ENCODE data around the gene KIF15. TPM values are rescaled to one million over a fixed set of nuclear protein-coding genes. Genes with fewer than 3 reads are reported as not detected.

Gene KIF15, protein sequence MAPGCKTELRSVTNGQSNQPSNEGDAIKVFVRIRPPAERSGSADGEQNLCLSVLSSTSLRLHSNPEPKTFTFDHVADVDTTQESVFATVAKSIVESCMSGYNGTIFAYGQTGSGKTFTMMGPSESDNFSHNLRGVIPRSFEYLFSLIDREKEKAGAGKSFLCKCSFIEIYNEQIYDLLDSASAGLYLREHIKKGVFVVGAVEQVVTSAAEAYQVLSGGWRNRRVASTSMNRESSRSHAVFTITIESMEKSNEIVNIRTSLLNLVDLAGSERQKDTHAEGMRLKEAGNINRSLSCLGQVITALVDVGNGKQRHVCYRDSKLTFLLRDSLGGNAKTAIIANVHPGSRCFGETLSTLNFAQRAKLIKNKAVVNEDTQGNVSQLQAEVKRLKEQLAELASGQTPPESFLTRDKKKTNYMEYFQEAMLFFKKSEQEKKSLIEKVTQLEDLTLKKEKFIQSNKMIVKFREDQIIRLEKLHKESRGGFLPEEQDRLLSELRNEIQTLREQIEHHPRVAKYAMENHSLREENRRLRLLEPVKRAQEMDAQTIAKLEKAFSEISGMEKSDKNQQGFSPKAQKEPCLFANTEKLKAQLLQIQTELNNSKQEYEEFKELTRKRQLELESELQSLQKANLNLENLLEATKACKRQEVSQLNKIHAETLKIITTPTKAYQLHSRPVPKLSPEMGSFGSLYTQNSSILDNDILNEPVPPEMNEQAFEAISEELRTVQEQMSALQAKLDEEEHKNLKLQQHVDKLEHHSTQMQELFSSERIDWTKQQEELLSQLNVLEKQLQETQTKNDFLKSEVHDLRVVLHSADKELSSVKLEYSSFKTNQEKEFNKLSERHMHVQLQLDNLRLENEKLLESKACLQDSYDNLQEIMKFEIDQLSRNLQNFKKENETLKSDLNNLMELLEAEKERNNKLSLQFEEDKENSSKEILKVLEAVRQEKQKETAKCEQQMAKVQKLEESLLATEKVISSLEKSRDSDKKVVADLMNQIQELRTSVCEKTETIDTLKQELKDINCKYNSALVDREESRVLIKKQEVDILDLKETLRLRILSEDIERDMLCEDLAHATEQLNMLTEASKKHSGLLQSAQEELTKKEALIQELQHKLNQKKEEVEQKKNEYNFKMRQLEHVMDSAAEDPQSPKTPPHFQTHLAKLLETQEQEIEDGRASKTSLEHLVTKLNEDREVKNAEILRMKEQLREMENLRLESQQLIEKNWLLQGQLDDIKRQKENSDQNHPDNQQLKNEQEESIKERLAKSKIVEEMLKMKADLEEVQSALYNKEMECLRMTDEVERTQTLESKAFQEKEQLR (N-terminal part only)
- polyA plus RNA-seq = 1.2 and 5.8 TPM in 2 replicates
- polyA minus RNA-seq = 3.5 and 3.7 TPM in 2 replicates

DNA sequence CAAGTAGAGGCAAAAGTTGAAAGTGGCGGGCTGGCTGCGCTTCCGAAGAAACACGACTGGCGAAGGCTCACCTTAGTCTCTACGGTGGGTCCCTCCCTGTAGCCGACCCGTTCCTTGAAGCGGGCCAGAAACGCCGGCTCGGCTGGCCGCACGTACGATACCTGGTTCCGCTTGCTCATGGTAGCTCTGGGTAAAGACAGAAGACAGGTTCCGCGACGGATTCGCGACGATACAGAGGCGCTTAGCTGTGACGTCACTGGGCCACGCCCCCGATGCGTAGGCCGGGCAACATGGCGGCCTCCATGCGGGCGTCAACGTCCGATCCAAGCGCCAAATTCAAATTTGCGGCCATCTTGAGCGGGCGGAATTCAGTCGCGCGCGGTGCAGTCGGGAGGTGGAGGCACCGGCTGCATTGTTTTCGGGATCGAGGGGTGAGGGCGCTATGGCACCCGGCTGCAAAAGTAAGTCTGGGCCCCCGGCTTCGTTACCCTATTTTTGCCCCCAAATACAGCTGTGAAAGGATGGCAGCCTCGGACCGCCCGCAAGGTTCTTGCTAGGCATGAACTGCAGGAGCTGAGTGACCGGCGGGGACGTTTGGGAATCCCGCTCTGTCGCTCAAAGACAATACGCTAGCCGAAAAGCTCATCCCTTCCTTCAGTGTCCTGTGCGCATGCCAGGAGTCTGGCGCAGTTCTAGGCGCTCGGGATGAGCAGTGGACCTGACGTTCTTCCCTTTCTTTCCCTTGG, at the start of gene KIF15, which contains the start of gene KIAA1143:
Gene KIF15 (plus strand): TSS at position 371 of the 746 bp plus-strand sequence. CDS start 72 bp downstream, at position 443.
Gene KIAA1143 (minus strand): TSS at position 196 of the 746 bp plus-strand sequence. CDS start 17 bp downstream, at position 179.
- peaks cover 21% of the 10 kb centered on the region for H3K79me2 ChIP-seq (replicated peaks; ENCODE audit: insufficient read depth, low read length)
- H2AFZ ChIP-seq (ENCODE audit: low read depth, low read length) = peak within 1 kb of the TSS; percentile 85
- peaks cover 8% of the 10 kb centered on the region for H3K9me3 ChIP-seq (ENCODE audit: low read length)
- peak within 1 kb of the TSS; percentile 69 for H3K27ac ChIP-seq (ENCODE audit: low read length)
- H3K9me2 ChIP-seq (ENCODE audit: insufficient read depth, low read length) = no peaks in the 10 kb centered on the region
- H3K27me3 ChIP-seq (ENCODE audit: insufficient read depth, low read depth, low read length) = no peaks in the 10 kb centered on the region
- H3K36me3 ChIP-seq (ENCODE audit: insufficient read depth, low read length) = peaks cover 16% of the 10 kb centered on the region
- peak within 1 kb of the TSS; percentile 94 for H3K4me2 ChIP-seq (ENCODE audit: low read length)
- peak within 1 kb of the TSS; percentile 78 for H3K4me3 ChIP-seq (ENCODE audit: low read length)
- H4K20me1 ChIP-seq (ENCODE audit: insufficient read depth) = no peaks in the 10 kb centered on the region
- TF ChIP-seq POLR2AphosphoS5 (IDR thresholded peaks at IDR 0.05) = peak; percentile 88
- peak; percentile 70 for TF ChIP-seq EP300 (conservative IDR thresholded peaks at IDR 0.05; ENCODE audit: poor library complexity, severe bottlenecking)
- peak; percentile 100 for TF ChIP-seq MXI1 (conservative IDR thresholded peaks at IDR 0.05; ENCODE audit: poor library complexity, severe bottlenecking)
- no peak for TF ChIP-seq EZH2 (IDR thresholded peaks at IDR 0.05; ENCODE audit: borderline replicate concordance, insufficient read depth, low read length, poor library complexity, severe bottlenecking)
- TF ChIP-seq, protein P1, sequence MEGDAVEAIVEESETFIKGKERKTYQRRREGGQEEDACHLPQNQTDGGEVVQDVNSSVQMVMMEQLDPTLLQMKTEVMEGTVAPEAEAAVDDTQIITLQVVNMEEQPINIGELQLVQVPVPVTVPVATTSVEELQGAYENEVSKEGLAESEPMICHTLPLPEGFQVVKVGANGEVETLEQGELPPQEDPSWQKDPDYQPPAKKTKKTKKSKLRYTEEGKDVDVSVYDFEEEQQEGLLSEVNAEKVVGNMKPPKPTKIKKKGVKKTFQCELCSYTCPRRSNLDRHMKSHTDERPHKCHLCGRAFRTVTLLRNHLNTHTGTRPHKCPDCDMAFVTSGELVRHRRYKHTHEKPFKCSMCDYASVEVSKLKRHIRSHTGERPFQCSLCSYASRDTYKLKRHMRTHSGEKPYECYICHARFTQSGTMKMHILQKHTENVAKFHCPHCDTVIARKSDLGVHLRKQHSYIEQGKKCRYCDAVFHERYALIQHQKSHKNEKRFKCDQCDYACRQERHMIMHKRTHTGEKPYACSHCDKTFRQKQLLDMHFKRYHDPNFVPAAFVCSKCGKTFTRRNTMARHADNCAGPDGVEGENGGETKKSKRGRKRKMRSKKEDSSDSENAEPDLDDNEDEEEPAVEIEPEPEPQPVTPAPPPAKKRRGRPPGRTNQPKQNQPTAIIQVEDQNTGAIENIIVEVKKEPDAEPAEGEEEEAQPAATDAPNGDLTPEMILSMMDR (IDR thresholded peaks at IDR 0.05; ENCODE audit: poor library complexity, severe bottlenecking) = no peak
- TF ChIP-seq, protein P2, sequence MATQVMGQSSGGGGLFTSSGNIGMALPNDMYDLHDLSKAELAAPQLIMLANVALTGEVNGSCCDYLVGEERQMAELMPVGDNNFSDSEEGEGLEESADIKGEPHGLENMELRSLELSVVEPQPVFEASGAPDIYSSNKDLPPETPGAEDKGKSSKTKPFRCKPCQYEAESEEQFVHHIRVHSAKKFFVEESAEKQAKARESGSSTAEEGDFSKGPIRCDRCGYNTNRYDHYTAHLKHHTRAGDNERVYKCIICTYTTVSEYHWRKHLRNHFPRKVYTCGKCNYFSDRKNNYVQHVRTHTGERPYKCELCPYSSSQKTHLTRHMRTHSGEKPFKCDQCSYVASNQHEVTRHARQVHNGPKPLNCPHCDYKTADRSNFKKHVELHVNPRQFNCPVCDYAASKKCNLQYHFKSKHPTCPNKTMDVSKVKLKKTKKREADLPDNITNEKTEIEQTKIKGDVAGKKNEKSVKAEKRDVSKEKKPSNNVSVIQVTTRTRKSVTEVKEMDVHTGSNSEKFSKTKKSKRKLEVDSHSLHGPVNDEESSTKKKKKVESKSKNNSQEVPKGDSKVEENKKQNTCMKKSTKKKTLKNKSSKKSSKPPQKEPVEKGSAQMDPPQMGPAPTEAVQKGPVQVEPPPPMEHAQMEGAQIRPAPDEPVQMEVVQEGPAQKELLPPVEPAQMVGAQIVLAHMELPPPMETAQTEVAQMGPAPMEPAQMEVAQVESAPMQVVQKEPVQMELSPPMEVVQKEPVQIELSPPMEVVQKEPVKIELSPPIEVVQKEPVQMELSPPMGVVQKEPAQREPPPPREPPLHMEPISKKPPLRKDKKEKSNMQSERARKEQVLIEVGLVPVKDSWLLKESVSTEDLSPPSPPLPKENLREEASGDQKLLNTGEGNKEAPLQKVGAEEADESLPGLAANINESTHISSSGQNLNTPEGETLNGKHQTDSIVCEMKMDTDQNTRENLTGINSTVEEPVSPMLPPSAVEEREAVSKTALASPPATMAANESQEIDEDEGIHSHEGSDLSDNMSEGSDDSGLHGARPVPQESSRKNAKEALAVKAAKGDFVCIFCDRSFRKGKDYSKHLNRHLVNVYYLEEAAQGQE (IDR thresholded peaks at IDR 0.05; ENCODE audit: borderline replicate concordance) = no peak
- peak; percentile 51 for TF ChIP-seq RAD21 (conservative IDR thresholded peaks at IDR 0.05)
- peak; percentile 49 for TF ChIP-seq TAF1 (IDR thresholded peaks at IDR 0.05; ENCODE audit: low read depth)
- TF ChIP-seq SMC3 (conservative IDR thresholded peaks at IDR 0.05; ENCODE audit: poor library complexity) = peak; percentile 57
- H3K9ac ChIP-seq (ENCODE audit: low read length) = peak within 1 kb of the TSS; percentile 68
- H3F3A ChIP-seq (ENCODE audit: insufficient read depth, low read length, poor library complexity, severe bottlenecking) = no peaks in the 10 kb centered on the region

Data from neural cell (in vitro differentiated cells).